ENCODE measurements around the gene FLNB. TPM values are rescaled to one million over a fixed set of nuclear protein-coding genes. Genes with fewer than 3 reads are reported as not detected.

FLNB gene
- total RNA-seq, 1 experiment from 2014 or later, result 309 TPM

GRCh38 chr3:57958642-57959422, 49.4 kb upstream of the FLNB start:
- BruUV-seq (replicated peaks), result no TSS peak
- Histone ChIP-seq H3K27ac (ENCODE audit: low read length) (no peak overlapping the region), H3K36me3 (ENCODE audit: control insufficient read depth, insufficient read depth, low read length) (no peaks in the 10 kb centered on the region), H3K4me3 (ENCODE audit: low read depth in 2 of 2, low read length in 2 of 2) (no peak overlapping the region), H3K4me1 (ENCODE audit: control insufficient read depth, insufficient read depth, low read length) (no peaks in the 10 kb centered on the region), H3K27me3 (ENCODE audit: control insufficient read depth, insufficient read depth, low read length) (no peaks in the 10 kb centered on the region), H3K9me3 (ENCODE audit: control insufficient read depth, insufficient read depth, low read depth, low read length) (no peaks in the 10 kb centered on the region)
- CTCF ChIA-PET, result no interaction called here
- in situ Hi-C loops (cut with HindIII; ENCODE audit: low pct_unique_long_range_greater_than_20kb, low sequenced_read_pairs), result no loop called here
- no peak for TF ChIP-seq TCF7L2 (IDR thresholded peaks at IDR 0.05; ENCODE audit: low read depth, low read length)
- no peak for TF ChIP-seq CTCF (IDR thresholded peaks at IDR 0.05)
- TF ChIP-seq POLR2AphosphoS5 (IDR thresholded peaks at IDR 0.05; ENCODE audit: low read depth, low read length), result no peak
- no peak for TF ChIP-seq SIN3A (IDR thresholded peaks at IDR 0.05; ENCODE audit: borderline replicate concordance, insufficient read depth, low read depth, low read length)
- TF ChIP-seq REST (IDR thresholded peaks at IDR 0.05; ENCODE audit: insufficient read depth in 1 of 2, low read depth in 2 of 2, low read length in 1 of 2), result no peak
- intact Hi-C loops (cut with micrococcal nuclease; ENCODE audit: unreplicated experiment), result loop anchor here (10.0 kb wide), 1 partner anchor 216 kb away; no protein-coding TSS in a partner anchor
- ATAC-seq (no peak), DNase-seq (ENCODE audit: low read depth, low spot score) (no peak)
- POLR2A ChIA-PET, result no interaction called here

GRCh38 chr3:57959423-57960173, 48.6 kb upstream of the FLNB start:
- no peak for DNase-seq (ENCODE audit: low read depth, low spot score)
- TF ChIP-seq TCF7L2 (IDR thresholded peaks at IDR 0.05; ENCODE audit: low read depth, low read length) (no peak), POLR2AphosphoS5 (IDR thresholded peaks at IDR 0.05; ENCODE audit: low read depth, low read length) (no peak), REST (IDR thresholded peaks at IDR 0.05; ENCODE audit: insufficient read depth in 1 of 2, low read depth in 2 of 2, low read length in 1 of 2) (no peak), SIN3A (IDR thresholded peaks at IDR 0.05; ENCODE audit: borderline replicate concordance, insufficient read depth, low read depth, low read length) (no peak), CTCF (IDR thresholded peaks at IDR 0.05) (no peak)
- no TSS peak for BruUV-seq (replicated peaks)
- in situ Hi-C loops (cut with HindIII; ENCODE audit: low pct_unique_long_range_greater_than_20kb, low sequenced_read_pairs), result no loop called here
- Histone ChIP-seq H3K27ac (ENCODE audit: low read length) (no peak overlapping the region; the same call in 1 of the 2 replicates), H3K9me3 (ENCODE audit: control insufficient read depth, insufficient read depth, low read depth, low read length) (no peaks in the 10 kb centered on the region), H3K4me3 (ENCODE audit: low read depth in 2 of 2, low read length in 2 of 2) (no peak overlapping the region), H3K27me3 (ENCODE audit: control insufficient read depth, insufficient read depth, low read length) (no peaks in the 10 kb centered on the region), H3K4me1 (ENCODE audit: control insufficient read depth, insufficient read depth, low read length) (no peaks in the 10 kb centered on the region), H3K36me3 (ENCODE audit: control insufficient read depth, insufficient read depth, low read length) (no peaks in the 10 kb centered on the region)
- ChIA-PET CTCF (interaction anchor here (0.5 kb wide), 1 partner anchor 16 kb away, joined by 4 read pairs; no protein-coding TSS in a partner anchor), POLR2A (no interaction called here)
- intact Hi-C loops (cut with micrococcal nuclease; ENCODE audit: unreplicated experiment), result loop anchor here (10.0 kb wide), 1 partner anchor 215 kb away; no protein-coding TSS in a partner anchor
- no peak for ATAC-seq

Data from Panc1 (cell line).